HG03135 (cell line): ENCODE measurements around the gene FAM131A.

ENCODE experiments used
- ATAC-seq: cut with Tn5 transposase; IDR thresholded peaks from one replicate; pipeline ENCODE4 v1.9.1; 2021; ENCODE audit warnings: mild to moderate bottlenecking, moderate library complexity; ENCODE audit not compliant: unreplicated experiment

Gene FAM131A

GRCh38 chr3:184388936-184389230 lies 51.5 kb downstream of the FAM131A start:
- ATAC-seq = no peak

- no peak for ATAC-seq
Measured at GRCh38 chr3:184389384-184389783, 52.0 kb downstream of the FAM131A start.

DNA sequence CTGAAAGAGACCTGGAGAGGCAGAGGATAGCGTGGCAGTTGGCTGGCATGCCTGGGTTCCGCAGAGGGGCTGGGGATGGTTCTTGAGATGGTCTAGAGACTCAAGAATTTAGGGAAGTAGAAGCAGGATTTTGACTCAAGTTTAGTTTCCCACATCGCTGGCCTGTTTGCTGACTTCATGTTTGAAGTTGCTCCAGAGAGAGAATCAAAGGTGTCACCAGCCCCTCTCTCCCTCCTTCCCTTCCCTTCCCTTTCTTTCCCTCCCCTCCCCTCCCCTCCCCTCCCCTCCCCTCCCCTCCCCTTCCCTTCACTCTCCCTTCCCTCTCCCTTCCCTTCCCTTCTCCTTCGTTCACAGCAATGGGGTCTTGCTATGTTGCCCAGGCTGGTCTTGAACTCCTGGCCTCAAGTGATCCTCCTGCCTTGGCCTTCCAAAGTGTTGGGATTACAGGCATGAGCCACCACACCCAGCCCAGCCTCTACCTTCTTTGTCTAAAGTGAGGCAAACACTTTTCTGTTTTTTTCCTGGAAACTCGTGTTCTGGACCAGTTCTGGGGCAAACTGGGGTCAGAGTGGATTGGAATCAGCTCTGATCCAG lies 52.6 kb downstream of the FAM131A start:
- no peak for ATAC-seq

- ATAC-seq = no peak
Measured at GRCh38 chr3:184391266-184391665, 53.9 kb downstream of the FAM131A start.

DNA sequence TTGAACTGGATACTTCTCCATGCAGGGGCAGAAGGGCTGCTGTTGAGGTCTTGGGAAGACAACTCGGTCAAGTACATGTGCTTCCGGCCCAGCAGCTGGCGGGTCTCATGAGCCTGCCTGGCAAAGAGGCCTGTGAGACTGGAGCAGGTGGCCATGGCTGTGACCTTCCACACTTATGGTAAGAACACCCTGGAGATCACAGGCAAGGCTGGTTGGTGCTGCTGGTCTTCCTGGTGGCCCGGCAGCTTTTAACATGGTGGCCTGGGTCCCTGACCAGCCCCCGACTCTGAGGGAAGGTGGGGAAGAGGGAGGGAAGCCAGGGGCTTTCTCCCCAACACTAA lies 57.9 kb downstream of the FAM131A start:
- ATAC-seq = no peak
